GM12878 (cell line): Measurements from ENCODE around the gene ZNF407.

Experiments used
- CHD4 ChIP-seq: fragments of 200-600 bp; sonication (generic); IDR thresholded peaks from 2 replicates; pipeline ENCODE4 v1.6.1; 2016; ENCODE audit warnings: mild to moderate bottlenecking
- CTCF ChIP-seq, 3 experiments: IDR thresholded peaks in 2 of 3; conservative IDR thresholded peaks in 1 of 3; 2 replicates each; pipeline ENCODE4 v1.5.1; 2011; ENCODE audit warnings: low read depth in 3 of 3, low read length in 3 of 3, mild to moderate bottlenecking in 3 of 3, control low read depth in 2 of 3, moderate library complexity in 2 of 3, inconsistent platforms in 1 of 3, mixed read lengths in 1 of 3; ENCODE audit not compliant: control insufficient read depth in 2 of 3, insufficient read depth in 1 of 3; ENCODE audit errors: extremely low read depth in 1 of 3
- GABPA ChIP-seq: IDR thresholded peaks from 2 replicates; pipeline ENCODE4 v1.6.1; 2014; ENCODE audit warnings: antibody characterized with exemption, low read depth, mild to moderate bottlenecking, inconsistent platforms
- KLF5 ChIP-seq: fragments of 450-650 bp; IDR thresholded peaks from 2 replicates; pipeline ENCODE4 v1.6.1; 2014; ENCODE audit warnings: mild to moderate bottlenecking; ENCODE audit not compliant: partially characterized antibody
- NBN ChIP-seq: fragments of 450-650 bp; IDR thresholded peaks from 2 replicates; pipeline ENCODE4 v1.6.1; 2016
- RAD21 ChIP-seq: IDR thresholded peaks from 2 replicates; pipeline ENCODE4 v1.6.1; 2011; ENCODE audit warnings: mild to moderate bottlenecking, low read depth, low read length, moderate library complexity; ENCODE audit not compliant: insufficient read depth
- RFX5 ChIP-seq: IDR thresholded peaks from 2 replicates; pipeline ENCODE4 v1.6.1; 2011; ENCODE audit warnings: low read depth, low read length, improper control_type of control experiment

- TF ChIP-seq CHD4 = no peak
- TF ChIP-seq KLF5 = no peak
- TF ChIP-seq CTCF (IDR thresholded peaks at IDR 0.05 in 2 of 3, conservative IDR thresholded peaks at IDR 0.05 in 1 of 3; ENCODE audit: control insufficient read depth in 2 of 3, extremely low read depth in 1 of 3, insufficient read depth in 1 of 3, low read depth in 3 of 3, low read length in 3 of 3) = no peak
- TF ChIP-seq RAD21 = no peak
- no peak for TF ChIP-seq RFX5
- no peak for TF ChIP-seq NBN
- no peak for TF ChIP-seq GABPA
Measured at GRCh38 chr18:74574916-74575315, 22.8 kb upstream of the ZNF407 start.
